AG09309 (cell line): ENCODE measurements around the gene SAMD8.
"Not testable (repeated sequence)": the region's sequence is repeated elsewhere in the genome, so short reads cannot be mapped to it uniquely, and the experiment has no call there.

Source experiments
- DNase-seq: peaks from one replicate; pipeline ENCODE4 v3.0.0-alpha.2; 2010; ENCODE audit warnings: low read depth
- H3K4me3 ChIP-seq: 2 replicates; pipeline ENCODE4 v1.5.1; 2011; ENCODE audit warnings: mild to moderate bottlenecking, low read depth, low read length, moderate library complexity; ENCODE audit not compliant: control insufficient read depth
- CTCF ChIP-seq: IDR thresholded peaks from 2 replicates; pipeline ENCODE4 v1.5.1; 2011; ENCODE audit warnings: mild to moderate bottlenecking, low read depth, low read length, inconsistent platforms; ENCODE audit not compliant: insufficient read depth, control insufficient read depth; ENCODE audit errors: missing control alignments

Gene SAMD8

GRCh38 chr10:75210282-75211006 lies 99.0 kb downstream of the SAMD8 start, which contains the start of gene VDAC2:
Gene VDAC2, plus strand, starts transcription at chr10:75210796. Its CDS starts 363 bp downstream, at chr10:75211159.
- no peak for TF ChIP-seq CTCF
- peak; percentile 46 for DNase-seq
- peak within 1 kb of the TSS; percentile 90 for H3K4me3 ChIP-seq

GRCh38 chr10:75211007-75211691 lies 99.7 kb downstream of the SAMD8 start:
- H3K4me3 ChIP-seq, result peak overlapping the region; percentile 90
- no peak for TF ChIP-seq CTCF
- DNase-seq, result no peak

- no peak overlapping the region for H3K4me3 ChIP-seq
- DNase-seq, result no peak
Observed at GRCh38 chr10:75212343-75212742, 100.9 kb downstream of the SAMD8 start.

GRCh38 chr10:75220274-75220673 lies 108.8 kb downstream of the SAMD8 start:
- DNase-seq, result no peak
- H3K4me3 ChIP-seq, result no peak overlapping the region
- TF ChIP-seq CTCF, result no peak

More at GRCh38 chr10:75212343-75212742, 100.9 kb downstream of the SAMD8 start:
- TF ChIP-seq CTCF, result no peak

GRCh38 chr10:75221492-75221891 lies 110.0 kb downstream of the SAMD8 start:
- H3K4me3 ChIP-seq, DNase-seq: not testable (repeated sequence)

GRCh38 chr10:75223507-75223906 lies 112.1 kb downstream of the SAMD8 start:
- no peak overlapping the region for H3K4me3 ChIP-seq
- TF ChIP-seq CTCF, result no peak
- DNase-seq, result no peak

GRCh38 chr10:75226095-75226494 lies 114.6 kb downstream of the SAMD8 start:
- no peak overlapping the region for H3K4me3 ChIP-seq
- no peak for TF ChIP-seq CTCF
- no peak for DNase-seq
